NCI-H345 (cell line): ENCODE data around the gene PLXNB3.
"Not testable (repeated sequence)": the region's sequence is repeated elsewhere in the genome, so short reads cannot be mapped to it uniquely, and the experiment has no call there.

ENCODE experiments used
- DNase-seq: peaks from one replicate; lab custom pipeline; 2025; lab: John Stamatoyannopoulos, UW

PLXNB3 gene

GRCh38 chrX:153816831-153817690, 53.0 kb downstream of the PLXNB3 start:
- DNase-seq = no peak

GRCh38 chrX:153818064-153818463, 54.0 kb downstream of the PLXNB3 start:
- DNase-seq = not testable (repeated sequence)

GRCh38 chrX:153818571-153819383, 54.7 kb downstream of the PLXNB3 start:
- peak; percentile 64 for DNase-seq

GRCh38 chrX:153819384-153820040, 55.5 kb downstream of the PLXNB3 start:
- DNase-seq = no peak

GRCh38 chrX:153820601-153821000, 56.6 kb downstream of the PLXNB3 start:
- peak; percentile 4 for DNase-seq

- DNase-seq = no peak
Measured at GRCh38 chrX:153821066-153821465, 57.0 kb downstream of the PLXNB3 start.

GRCh38 chrX:153824348-153824747, 60.3 kb downstream of the PLXNB3 start:
- DNase-seq = no peak

GRCh38 chrX:153825042-153825441, 61.0 kb downstream of the PLXNB3 start:
- no peak for DNase-seq
